ENCODE data around the gene SUGCT.

- TF ChIP-seq POLR2A (IDR thresholded peaks at IDR 0.05; ENCODE audit: low read depth, low read length) (no peak), POLR2AphosphoS5 (IDR thresholded peaks at IDR 0.05; ENCODE audit: low read depth, low read length) (no peak)
Observed at GRCh38 chr7:40471891-40472290, 337.1 kb downstream of the SUGCT start.
